ENCODE measurements around the gene ODF2L. TPM values are rescaled to one million over a fixed set of nuclear protein-coding genes. Genes with fewer than 3 reads are reported as not detected.

The ODF2L gene
- total RNA-seq, 1 experiment from 2014 or later: 39.0 TPM

GRCh38 chr1:86421601-86422280 lies 25.6 kb upstream of the ODF2L start:
- no TSS peak for BruUV-seq (replicated peaks)
- ChIA-PET POLR2A (interaction anchor here (0.6 to 7.2 kb wide), 8 partner anchors 8 to 147 kb away, joined by 3 to 126 read pairs (median 4); partner anchors contain the start of gene ODF2L), CTCF (interaction anchor here (0.6 to 4.4 kb wide), 11 partner anchors 9 to 663 kb away, joined by 3 to 15 read pairs (median 4); partner anchors contain the start of genes HS2ST1, ODF2L and SELENOF)
- intact Hi-C loops (cut with micrococcal nuclease): no loop called here
- no peaks in the 10 kb centered on the region for H3K27me3 Mint-ChIP-seq (ENCODE audit: insufficient read depth, unreplicated experiment)
- peaks cover 40% of the 10 kb centered on the region for H3K4me1 Mint-ChIP-seq (ENCODE audit: insufficient read depth, unreplicated experiment)
- no peak for TF ChIP-seq CTCF (IDR thresholded peaks at IDR 0.05; ENCODE audit: unreplicated experiment)
- peak; percentile 57 for DNase-seq (ENCODE audit: unreplicated experiment)
- H3K4me3 Mint-ChIP-seq (ENCODE audit: unreplicated experiment): peak overlapping the region; percentile 22
- H3K36me3 Mint-ChIP-seq (ENCODE audit: insufficient read depth, unreplicated experiment): no peaks in the 10 kb centered on the region
- H3K9me3 Mint-ChIP-seq (ENCODE audit: unreplicated experiment): no peaks in the 10 kb centered on the region
- peak overlapping the region; percentile 84 for H3K27ac Mint-ChIP-seq (ENCODE audit: low read depth, unreplicated experiment)

- Mint-ChIP-seq H3K27me3 (ENCODE audit: insufficient read depth, unreplicated experiment) (no peaks in the 10 kb centered on the region), H3K27ac (ENCODE audit: low read depth, unreplicated experiment) (peak overlapping the region; percentile 52), H3K4me3 (ENCODE audit: unreplicated experiment) (no peak overlapping the region), H3K9me3 (ENCODE audit: unreplicated experiment) (no peaks in the 10 kb centered on the region), H3K4me1 (ENCODE audit: insufficient read depth, unreplicated experiment) (peaks cover 30% of the 10 kb centered on the region), H3K36me3 (ENCODE audit: insufficient read depth, unreplicated experiment) (no peaks in the 10 kb centered on the region)
- BruUV-seq (replicated peaks): no TSS peak
- intact Hi-C loops (cut with micrococcal nuclease): loop anchor here (1.0 to 10.0 kb wide), 4 partner anchors 39 to 265 kb away; no protein-coding TSS in a partner anchor
- peak; percentile 58 for TF ChIP-seq CTCF (IDR thresholded peaks at IDR 0.05; ENCODE audit: unreplicated experiment)
- DNase-seq (ENCODE audit: unreplicated experiment): peak; percentile 73
- POLR2A ChIA-PET: interaction anchor here (3.3 to 7.2 kb wide), 3 partner anchors 11 to 24 kb away, joined by 22 to 126 read pairs (median 26); partner anchors contain the start of gene ODF2L
- CTCF ChIA-PET: interaction anchor here (0.6 to 4.4 kb wide), 13 partner anchors 12 to 297 kb away, joined by 3 to 20 read pairs (median 4); partner anchors contain the start of gene ODF2L
Observed at GRCh38 chr1:86419277-86419903, 23.3 kb upstream of the ODF2L start.

- no peak overlapping the region for H3K4me3 Mint-ChIP-seq (ENCODE audit: unreplicated experiment)
- H3K9me3 Mint-ChIP-seq (ENCODE audit: unreplicated experiment): no peaks in the 10 kb centered on the region
- peak; percentile 64 for DNase-seq (ENCODE audit: unreplicated experiment)
- no peaks in the 10 kb centered on the region for H3K36me3 Mint-ChIP-seq (ENCODE audit: insufficient read depth, unreplicated experiment)
- TF ChIP-seq CTCF (IDR thresholded peaks at IDR 0.05; ENCODE audit: unreplicated experiment): no peak
- BruUV-seq (replicated peaks): no TSS peak
- ChIA-PET POLR2A (interaction anchor here (0.8 to 4.5 kb wide), 4 partner anchors 8 to 63 kb away, joined by 3 to 26 read pairs (median 6); partner anchors contain the start of genes CLCA2 and ODF2L), CTCF (interaction anchor here (0.6 to 3.0 kb wide), 10 partner anchors 13 to 1753 kb away, joined by 3 to 20 read pairs (median 3); partner anchors contain the start of gene ODF2L)
- no peak overlapping the region for H3K27ac Mint-ChIP-seq (ENCODE audit: low read depth, unreplicated experiment)
- H3K4me1 Mint-ChIP-seq (ENCODE audit: insufficient read depth, unreplicated experiment): peaks cover 7% of the 10 kb centered on the region
- intact Hi-C loops (cut with micrococcal nuclease): loop anchor here (10.0 kb wide), 1 partner anchor 268 kb away; no protein-coding TSS in a partner anchor
- no peaks in the 10 kb centered on the region for H3K27me3 Mint-ChIP-seq (ENCODE audit: insufficient read depth, unreplicated experiment)
Observed at GRCh38 chr1:86416343-86416742, 20.2 kb upstream of the ODF2L start.

GRCh38 chr1:86410879-86411278 lies 14.8 kb upstream of the ODF2L start:
- CTCF ChIA-PET: interaction anchor here (0.5 to 1.3 kb wide), 3 partner anchors 10 to 302 kb away, joined by 3 read pairs; no protein-coding TSS in a partner anchor
- intact Hi-C loops (cut with micrococcal nuclease): loop anchor here (10.0 kb wide), 1 partner anchor 274 kb away; no protein-coding TSS in a partner anchor
- TF ChIP-seq CTCF (IDR thresholded peaks at IDR 0.05; ENCODE audit: unreplicated experiment): no peak
- Mint-ChIP-seq H3K9me3 (ENCODE audit: unreplicated experiment) (no peaks in the 10 kb centered on the region), H3K27me3 (ENCODE audit: insufficient read depth, unreplicated experiment) (no peaks in the 10 kb centered on the region), H3K4me1 (ENCODE audit: insufficient read depth, unreplicated experiment) (no peaks in the 10 kb centered on the region), H3K36me3 (ENCODE audit: insufficient read depth, unreplicated experiment) (no peaks in the 10 kb centered on the region), H3K27ac (ENCODE audit: low read depth, unreplicated experiment) (no peak overlapping the region), H3K4me3 (ENCODE audit: unreplicated experiment) (no peak overlapping the region)
- BruUV-seq (replicated peaks): no TSS peak
- no peak for DNase-seq (ENCODE audit: unreplicated experiment)
- POLR2A ChIA-PET: interaction anchor here (1.0 kb wide), 1 partner anchor 13 kb away, joined by 4 read pairs; no protein-coding TSS in a partner anchor
